HepG2 (cell line): ENCODE measurements around the gene SUZ12. TPM values are rescaled to one million over a fixed set of nuclear protein-coding genes. Genes with fewer than 3 reads are reported as not detected.
"Not testable (repeated sequence)": the region's sequence is repeated elsewhere in the genome, so short reads cannot be mapped to it uniquely, and the experiment has no call there.

Experiments used
- ATAC-seq: fragments of 200-7000 bp; cut with Tn5 transposase; 3 replicates; pipeline ENCODE4 v1.9.1; 2020; ENCODE audit warnings: mild to moderate bottlenecking, moderate library complexity
- BruUV-seq: library from RNA; stranded (reverse); fragments of 400-500 nt; replicated peaks from 2 replicates; lab custom pipeline; 2021; lab: Mats Ljungman, UMichigan
- CTCF ChIA-PET: fragments of 300-600 bp; formaldehyde crosslinking; extraction: SDS; loops from one replicate; lab custom pipeline; 2021; ENCODE audit warnings: low total read pairs, inconsistent platforms, low intra/inter-chr PET ratio; lab: Yijun Ruan, JAX
- POLR2A ChIA-PET: fragments of 350-600 bp; sonication (Branson Sonifier 250); formaldehyde crosslinking; loops from one replicate; lab custom pipeline; 2020; ENCODE audit warnings: antibody characterized with exemption, inconsistent platforms; lab: Yijun Ruan, JAX
- DNase-seq: peaks from one replicate; pipeline ENCODE4 v3.0.0-alpha.2; 2015; ENCODE audit warnings: low spot score
- FAIRE-seq: peaks from 3 replicates; lab custom pipeline; 2011; peaks lifted over from hg19 to GRCh38; lab: Jason Lieb, UNC
- H2AFZ ChIP-seq: one replicate; pipeline ENCODE4 v1.6.1; 2011; ENCODE audit warnings: low read length, inconsistent platforms
- H3K27ac ChIP-seq: fragments of 300-600 bp; 3 replicates; pipeline ENCODE4 v1.8.0; 2011; ENCODE audit warnings: mixed run types, mild to moderate bottlenecking, mixed read lengths, low read length, inconsistent platforms; ENCODE audit not compliant: insufficient read depth; ENCODE audit errors: extremely low read length
- H3K27me3 ChIP-seq, 2 experiments: fragments of 200-600 bp in 1 of 2; 2 replicates in 1 of 2; 3 replicates in 1 of 2; pipeline versions ENCODE4 v1.6.0 to v1.8.0; 2011; ENCODE audit warnings: low read length in 2 of 2, mild to moderate bottlenecking in 2 of 2, moderate library complexity in 2 of 2, inconsistent platforms in 1 of 2; ENCODE audit not compliant: insufficient read depth in 2 of 2, control insufficient read depth in 1 of 2
- H3K36me3 ChIP-seq, 2 experiments: fragments of 200-600 bp in 1 of 2; replicated peaks in 1 of 2; 2 replicates in 1 of 2; 3 replicates in 1 of 2; pipeline versions ENCODE4 v1.5.1 to v1.8.0; 2011; ENCODE audit warnings: low read length in 2 of 2, inconsistent platforms in 1 of 2; ENCODE audit not compliant: insufficient read depth in 2 of 2, control insufficient read depth in 1 of 2
- H3K4me1 ChIP-seq: 2 replicates; pipeline ENCODE4 v1.5.1; 2012; ENCODE audit warnings: low read length, inconsistent platforms; ENCODE audit not compliant: insufficient read depth
- H3K4me2 ChIP-seq: 2 replicates; pipeline ENCODE4 v1.6.0; 2011; ENCODE audit warnings: low read depth, low read length, inconsistent platforms
- H3K4me3 ChIP-seq, 3 experiments: fragments of 200-600 bp in 1 of 3; sonication (generic), shearing (Covaris generic) in 1 of 3; replicated peaks in 1 of 3; 2 replicates each; pipeline ENCODE4 v1.5.1; 2011 to 2016; ENCODE audit warnings: low read length in 3 of 3, inconsistent platforms in 2 of 3, low read depth in 2 of 3, mild to moderate bottlenecking in 2 of 3, control low read depth in 1 of 3, mixed read lengths in 1 of 3; ENCODE audit not compliant: insufficient read depth in 1 of 3
- H3K79me2 ChIP-seq: one replicate; pipeline ENCODE4 v1.6.1; 2011; ENCODE audit warnings: low read length, inconsistent platforms; ENCODE audit not compliant: insufficient read depth
- H3K9ac ChIP-seq: 2 replicates; pipeline ENCODE4 v1.6.0; 2011; ENCODE audit warnings: mild to moderate bottlenecking, low read depth, low read length, inconsistent platforms; ENCODE audit not compliant: insufficient read depth
- H3K9me3 ChIP-seq: 2 replicates; pipeline ENCODE4 v1.5.1; 2012; ENCODE audit warnings: mild to moderate bottlenecking, low read length
- H4K20me1 ChIP-seq: 2 replicates; pipeline ENCODE4 v1.6.0; 2011; ENCODE audit warnings: inconsistent platforms, mild to moderate bottlenecking, low read length, moderate library complexity; ENCODE audit not compliant: insufficient read depth
- DNMT1 ChIP-seq: sonication (generic); formaldehyde crosslinking; IDR thresholded peaks from 2 replicates; pipeline ENCODE4 v1.5.1; 2020; ENCODE audit warnings: mild to moderate bottlenecking, missing genetic modification reagents
- GTF2F1 ChIP-seq: fragments of 150-350 bp; IDR thresholded peaks from 2 replicates; pipeline ENCODE4 v1.6.1; 2014; ENCODE audit warnings: low read length
- REXO4 ChIP-seq: sonication (generic); formaldehyde crosslinking; IDR thresholded peaks from 2 replicates; pipeline ENCODE4 v1.8.0; 2022; ENCODE audit warnings: missing genetic modification reagents, mild to moderate bottlenecking, borderline replicate concordance
- ZNF20 ChIP-seq: sonication (generic); formaldehyde crosslinking; IDR thresholded peaks from 2 replicates; pipeline ENCODE4 v1.4.0; 2020; ENCODE audit warnings: mild to moderate bottlenecking, moderate library complexity, missing genetic modification reagents
- ZNF530 ChIP-seq: sonication (generic); formaldehyde crosslinking; IDR thresholded peaks from 2 replicates; pipeline ENCODE4 v1.5.0; 2020; ENCODE audit warnings: low read depth, mild to moderate bottlenecking, missing genetic modification reagents
- WGBS: methylation state at CpG from one replicate; pipeline ENCODE4 v1.1.6; 2017; ENCODE audit warnings: low lambda C conversion rate; 5-methylcytosine and 5-hydroxymethylcytosine counted together
- in situ Hi-C: cut with HindIII; loops from 2 replicates; pipeline ENCODE4 v1.10.0; 2017; ENCODE audit warnings: low pct_unique_long_range_greater_than_20kb; ENCODE audit not compliant: extremely low pct_ligation_motif_present
- intact Hi-C: fragments of 100-400 bp; cut with micrococcal nuclease; formaldehyde crosslinking; loops from one replicate; pipeline ENCODE4 v1.10.0; 2022; ENCODE audit not compliant: unreplicated experiment
- polyA plus RNA-seq, 8 experiments: library from polyadenylated mRNA; depleted of rRNA in 3 of 8; stranded (reverse) in 7 of 8; unstranded in 1 of 8; fragments of >200 nt; fragmentation: Illumina TruSeq in 4 of 8; extraction: Trizol in 4 of 8; gene quantifications; 2 replicates each; pipeline versions ENCODE4 v1.2.1 to v1.2.3, GENCODE V29; 2011 to 2016; ENCODE audit warnings: low read depth in 4 of 8, missing spikeins in 1 of 8, mixed read lengths in 1 of 8; ENCODE audit not compliant: insufficient read depth in 1 of 8
- total RNA-seq, 5 experiments: library from RNA; depleted of rRNA; stranded (reverse); fragments of >200 nt; fragmentation: Illumina TruSeq; extraction: Trizol; gene quantifications; 2 replicates each; pipeline ENCODE4 v1.2.3, GENCODE V29; 2016; ENCODE audit warnings: low read depth in 1 of 5
- TF ChIP-seq, protein P1 (sequence below): sonication (generic); formaldehyde crosslinking; IDR thresholded peaks from 2 replicates; pipeline ENCODE4 v1.5.0; 2020; ENCODE audit warnings: mild to moderate bottlenecking, missing genetic modification reagents, borderline replicate concordance

The SUZ12 gene
- total and polyA plus RNA-seq, 2 of the 13 experiments (the other 11 are each of a cell fraction or from before 2014, with no cell fraction given) = 11.7 to 15.6 TPM

DNA sequence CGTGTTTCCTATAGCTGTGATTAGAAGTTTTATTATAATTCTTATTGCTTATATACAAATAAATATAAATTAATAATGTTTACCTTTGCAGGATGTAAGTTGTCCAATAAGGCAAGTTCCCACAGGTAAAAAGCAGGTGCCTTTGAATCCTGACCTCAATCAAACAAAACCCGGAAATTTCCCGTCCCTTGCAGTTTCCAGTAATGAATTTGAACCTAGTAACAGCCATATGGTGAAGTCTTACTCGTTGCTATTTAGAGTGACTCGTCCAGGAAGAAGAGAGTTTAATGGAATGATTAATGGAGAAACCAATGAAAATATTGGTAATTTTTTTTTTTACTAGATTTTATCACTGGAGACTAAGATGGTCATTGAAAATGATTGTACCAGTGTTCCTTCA is 38.6 kb downstream of the SUZ12 start:
- ATAC-seq, H3K9me3 ChIP-seq, in situ Hi-C loops, intact Hi-C loops, H4K20me1 ChIP-seq, POLR2A ChIA-PET, H3K4me1 ChIP-seq, H3K27ac ChIP-seq, H3K79me2 ChIP-seq, H2AFZ ChIP-seq, FAIRE-seq, H3K27me3 ChIP-seq, H3K4me3 ChIP-seq, H3K4me2 ChIP-seq, BruUV-seq, H3K9ac ChIP-seq, DNase-seq, CTCF ChIA-PET: not testable (repeated sequence)
- peaks cover 3 to 12% of the 10 kb centered on the region in 2 experiments; a peak in 1 of 5 replicates for H3K36me3 ChIP-seq
- WGBS = 88% methylated on average over 5 of the region's 5 CpGs

- intact Hi-C loops, FAIRE-seq: not testable (repeated sequence)
- peaks cover 6 to 53% of the 10 kb centered on the region in 2 experiments; a peak in 4 of 5 replicates for H3K36me3 ChIP-seq
These were observed 55.0 kb downstream of the SUZ12 start for GRCh38 chr17:31991821-31992220.

DNA sequence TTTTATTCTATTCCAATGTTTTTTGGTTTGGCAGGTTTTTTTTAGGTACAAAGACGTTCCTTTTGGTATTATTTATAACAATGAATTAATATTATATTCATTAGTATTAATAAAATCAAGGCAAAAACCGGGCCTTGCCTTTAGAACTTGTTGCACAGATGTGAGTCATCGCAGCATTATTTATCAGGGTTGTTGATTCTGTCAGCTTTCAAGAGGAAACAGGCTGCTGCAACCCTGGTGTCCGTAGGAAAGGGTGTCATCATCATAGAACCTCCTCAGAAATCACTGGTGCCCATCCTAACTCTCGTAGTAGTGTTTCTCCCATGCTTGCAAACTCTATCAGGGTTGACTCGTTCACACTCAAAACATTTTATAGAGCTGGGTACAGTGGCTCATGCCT is 60.2 kb downstream of the SUZ12 start:
- H4K20me1 ChIP-seq = no peaks in the 10 kb centered on the region
- no peak overlapping the region for H2AFZ ChIP-seq
- TF ChIP-seq GTF2F1 = no peak
- TF ChIP-seq ZNF530 (CRISPR knock-in tag) = no peak
- TF ChIP-seq, protein P1, sequence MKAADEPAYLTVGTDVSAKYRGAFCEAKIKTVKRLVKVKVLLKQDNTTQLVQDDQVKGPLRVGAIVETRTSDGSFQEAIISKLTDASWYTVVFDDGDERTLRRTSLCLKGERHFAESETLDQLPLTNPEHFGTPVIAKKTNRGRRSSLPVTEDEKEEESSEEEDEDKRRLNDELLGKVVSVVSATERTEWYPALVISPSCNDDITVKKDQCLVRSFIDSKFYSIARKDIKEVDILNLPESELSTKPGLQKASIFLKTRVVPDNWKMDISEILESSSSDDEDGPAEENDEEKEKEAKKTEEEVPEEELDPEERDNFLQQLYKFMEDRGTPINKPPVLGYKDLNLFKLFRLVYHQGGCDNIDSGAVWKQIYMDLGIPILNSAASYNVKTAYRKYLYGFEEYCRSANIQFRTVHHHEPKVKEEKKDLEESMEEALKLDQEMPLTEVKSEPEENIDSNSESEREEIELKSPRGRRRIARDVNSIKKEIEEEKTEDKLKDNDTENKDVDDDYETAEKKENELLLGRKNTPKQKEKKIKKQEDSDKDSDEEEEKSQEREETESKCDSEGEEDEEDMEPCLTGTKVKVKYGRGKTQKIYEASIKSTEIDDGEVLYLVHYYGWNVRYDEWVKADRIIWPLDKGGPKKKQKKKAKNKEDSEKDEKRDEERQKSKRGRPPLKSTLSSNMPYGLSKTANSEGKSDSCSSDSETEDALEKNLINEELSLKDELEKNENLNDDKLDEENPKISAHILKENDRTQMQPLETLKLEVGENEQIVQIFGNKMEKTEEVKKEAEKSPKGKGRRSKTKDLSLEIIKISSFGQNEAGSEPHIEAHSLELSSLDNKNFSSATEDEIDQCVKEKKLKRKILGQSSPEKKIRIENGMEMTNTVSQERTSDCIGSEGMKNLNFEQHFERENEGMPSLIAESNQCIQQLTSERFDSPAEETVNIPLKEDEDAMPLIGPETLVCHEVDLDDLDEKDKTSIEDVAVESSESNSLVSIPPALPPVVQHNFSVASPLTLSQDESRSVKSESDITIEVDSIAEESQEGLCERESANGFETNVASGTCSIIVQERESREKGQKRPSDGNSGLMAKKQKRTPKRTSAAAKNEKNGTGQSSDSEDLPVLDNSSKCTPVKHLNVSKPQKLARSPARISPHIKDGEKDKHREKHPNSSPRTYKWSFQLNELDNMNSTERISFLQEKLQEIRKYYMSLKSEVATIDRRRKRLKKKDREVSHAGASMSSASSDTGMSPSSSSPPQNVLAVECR (CRISPR knock-in tag) = no peak
- TF ChIP-seq REXO4 (CRISPR knock-in tag) = no peak
- no peak for TF ChIP-seq DNMT1 (CRISPR knock-in tag)
- TF ChIP-seq ZNF20 (CRISPR knock-in tag) = no peak
- TF ChIP-seq, all 625 proteins: peak for 0
- no peak overlapping the region for H3K9ac ChIP-seq
- no peak overlapping the region for H3K4me3 ChIP-seq
- peaks cover 7 to 63% of the 10 kb centered on the region in 2 experiments for H3K36me3 ChIP-seq
- H3K79me2 ChIP-seq = no peaks in the 10 kb centered on the region
- BruUV-seq = no TSS peak
- H3K9me3 ChIP-seq = no peaks in the 10 kb centered on the region
- H3K4me1 ChIP-seq = no peaks in the 10 kb centered on the region
- no peak for DNase-seq
- ChIA-PET POLR2A (no interaction called here), CTCF (no interaction called here)
- H3K4me2 ChIP-seq = no peak overlapping the region
- 93% methylated on average over 6 of the region's 6 CpGs for WGBS
- H3K27ac ChIP-seq = no peak overlapping the region
- no peaks in the 10 kb centered on the region for H3K27me3 ChIP-seq
- ATAC-seq = no peak
- in situ Hi-C loops (no loop called here), intact Hi-C loops (no loop called here)
- FAIRE-seq = no peak

More at GRCh38 chr17:31991821-31992220, 55.0 kb downstream of the SUZ12 start:
- H2AFZ ChIP-seq, ATAC-seq, H3K9me3 ChIP-seq, H3K4me2 ChIP-seq, H3K27ac ChIP-seq, H4K20me1 ChIP-seq, H3K79me2 ChIP-seq, POLR2A ChIA-PET, H3K27me3 ChIP-seq, BruUV-seq, CTCF ChIA-PET, DNase-seq, H3K4me1 ChIP-seq, H3K9ac ChIP-seq, H3K4me3 ChIP-seq, in situ Hi-C loops: not testable (repeated sequence)
- 97% methylated on average over 8 of the region's 8 CpGs for WGBS
